NT2/D1 (cell line): ENCODE measurements around the gene ST3GAL6.

Source experiments
- YY1 ChIP-seq: IDR thresholded peaks from 2 replicates; pipeline ENCODE4 v1.6.1; 2011; ENCODE audit not compliant: insufficient read length, insufficient read depth
- ZNF274 ChIP-seq: IDR thresholded peaks from 2 replicates; pipeline ENCODE4 v1.6.1; 2011; ENCODE audit warnings: mild to moderate bottlenecking, low read depth, low read length

DNA sequence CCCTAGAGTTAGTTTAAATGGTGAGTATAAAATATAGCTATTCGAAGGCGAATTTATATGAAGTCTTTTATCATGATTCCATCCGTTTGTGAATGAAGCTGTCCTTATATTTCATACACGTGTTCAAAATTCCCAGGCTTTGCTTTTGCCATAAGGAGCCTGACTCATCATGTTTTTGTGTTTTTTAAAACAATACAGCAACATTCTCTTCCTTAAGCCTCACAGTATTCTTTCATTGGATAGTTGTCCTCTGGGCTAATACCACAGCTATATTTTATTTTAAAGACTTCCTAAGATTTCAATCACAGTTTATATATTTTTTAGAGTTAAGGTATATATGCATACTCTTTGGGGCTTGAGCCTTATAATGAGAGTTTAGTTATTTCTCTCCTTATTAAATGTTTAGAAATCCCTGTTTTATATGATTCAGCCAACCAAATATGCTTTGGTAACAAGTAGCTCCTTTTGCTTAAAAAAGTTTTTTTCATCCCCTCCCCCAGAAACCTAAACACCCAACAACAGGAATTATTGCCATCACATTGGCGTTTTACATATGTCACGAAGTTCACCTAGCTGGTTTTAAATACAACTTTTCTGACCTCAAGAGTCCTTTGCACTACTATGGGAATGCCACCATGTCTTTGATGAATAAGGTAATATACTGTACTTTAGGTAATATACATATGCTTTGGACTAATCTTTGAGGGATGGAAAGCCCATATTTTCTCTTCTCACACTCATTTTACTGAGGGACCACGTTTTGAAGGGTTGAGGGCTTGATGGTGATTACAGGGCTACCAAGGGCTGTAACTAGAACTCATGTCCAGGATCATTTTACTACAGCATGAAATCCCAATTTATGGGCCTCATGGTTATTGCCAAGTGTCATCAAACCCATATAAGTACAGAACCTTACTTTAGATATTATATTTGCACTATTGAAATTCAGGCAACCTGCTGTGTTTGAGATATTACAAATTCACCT lies 28.5 kb downstream of the ST3GAL6 start:
- no peak for TF ChIP-seq YY1
- TF ChIP-seq ZNF274, result no peak
